GM06990 (cell line): ENCODE data around the gene SLC6A5.

ENCODE experiments used
- DNase-seq: peaks from one replicate; pipeline ENCODE4 v3.0.0-alpha.2; 2011; ENCODE audit not compliant: insufficient read length; ENCODE audit errors: extremely low read depth
- H3K27me3 ChIP-seq: replicated peaks from 2 replicates; pipeline ENCODE4 v1.6.0; 2011; ENCODE audit warnings: low read length; ENCODE audit not compliant: control insufficient read depth, insufficient read depth
- H3K36me3 ChIP-seq: 2 replicates; pipeline ENCODE4 v1.5.1; 2011; ENCODE audit warnings: low read length; ENCODE audit not compliant: control insufficient read depth, insufficient read depth
- H3K4me3 ChIP-seq: replicated peaks from 2 replicates; pipeline ENCODE4 v1.5.1; 2011; ENCODE audit warnings: low read depth, mild to moderate bottlenecking, control low read depth, low read length
- TF ChIP-seq, protein P1 (sequence below): IDR thresholded peaks from 2 replicates; pipeline ENCODE4 v1.5.1; 2011; ENCODE audit warnings: low read length, control low read depth, mild to moderate bottlenecking, inconsistent platforms; ENCODE audit not compliant: insufficient read depth, poor library complexity, severe bottlenecking

The SLC6A5 gene

GRCh38 chr11:20604864-20605601, 5.6 kb downstream of the SLC6A5 start:
- Histone ChIP-seq H3K4me3 (no peak overlapping the region), H3K27me3 (peaks cover 2% of the 10 kb centered on the region), H3K36me3 (no peaks in the 10 kb centered on the region)
- TF ChIP-seq, protein P1, sequence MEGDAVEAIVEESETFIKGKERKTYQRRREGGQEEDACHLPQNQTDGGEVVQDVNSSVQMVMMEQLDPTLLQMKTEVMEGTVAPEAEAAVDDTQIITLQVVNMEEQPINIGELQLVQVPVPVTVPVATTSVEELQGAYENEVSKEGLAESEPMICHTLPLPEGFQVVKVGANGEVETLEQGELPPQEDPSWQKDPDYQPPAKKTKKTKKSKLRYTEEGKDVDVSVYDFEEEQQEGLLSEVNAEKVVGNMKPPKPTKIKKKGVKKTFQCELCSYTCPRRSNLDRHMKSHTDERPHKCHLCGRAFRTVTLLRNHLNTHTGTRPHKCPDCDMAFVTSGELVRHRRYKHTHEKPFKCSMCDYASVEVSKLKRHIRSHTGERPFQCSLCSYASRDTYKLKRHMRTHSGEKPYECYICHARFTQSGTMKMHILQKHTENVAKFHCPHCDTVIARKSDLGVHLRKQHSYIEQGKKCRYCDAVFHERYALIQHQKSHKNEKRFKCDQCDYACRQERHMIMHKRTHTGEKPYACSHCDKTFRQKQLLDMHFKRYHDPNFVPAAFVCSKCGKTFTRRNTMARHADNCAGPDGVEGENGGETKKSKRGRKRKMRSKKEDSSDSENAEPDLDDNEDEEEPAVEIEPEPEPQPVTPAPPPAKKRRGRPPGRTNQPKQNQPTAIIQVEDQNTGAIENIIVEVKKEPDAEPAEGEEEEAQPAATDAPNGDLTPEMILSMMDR = no peak
- no peak for DNase-seq

- Histone ChIP-seq H3K27me3 (peaks cover 2% of the 10 kb centered on the region), H3K36me3 (no peaks in the 10 kb centered on the region), H3K4me3 (no peak overlapping the region)
- TF ChIP-seq, protein P1 = no peak
- DNase-seq = no peak
These were observed 6.2 kb downstream of the SLC6A5 start for GRCh38 chr11:20605602-20606091.

GRCh38 chr11:20608934-20609333, 9.5 kb downstream of the SLC6A5 start:
- TF ChIP-seq, protein P1 = no peak
- DNase-seq = no peak
- no peak overlapping the region for H3K4me3 ChIP-seq
- H3K27me3 ChIP-seq = peaks cover 2% of the 10 kb centered on the region
- H3K36me3 ChIP-seq = no peaks in the 10 kb centered on the region

- no peaks in the 10 kb centered on the region for H3K36me3 ChIP-seq
- H3K4me3 ChIP-seq = peak overlapping the region; percentile 22
- peaks cover 2% of the 10 kb centered on the region for H3K27me3 ChIP-seq
- TF ChIP-seq, protein P1 = peak; percentile 99
- peak; percentile 70 for DNase-seq
These were observed 10.6 kb downstream of the SLC6A5 start for GRCh38 chr11:20609727-20610707.

DNA sequence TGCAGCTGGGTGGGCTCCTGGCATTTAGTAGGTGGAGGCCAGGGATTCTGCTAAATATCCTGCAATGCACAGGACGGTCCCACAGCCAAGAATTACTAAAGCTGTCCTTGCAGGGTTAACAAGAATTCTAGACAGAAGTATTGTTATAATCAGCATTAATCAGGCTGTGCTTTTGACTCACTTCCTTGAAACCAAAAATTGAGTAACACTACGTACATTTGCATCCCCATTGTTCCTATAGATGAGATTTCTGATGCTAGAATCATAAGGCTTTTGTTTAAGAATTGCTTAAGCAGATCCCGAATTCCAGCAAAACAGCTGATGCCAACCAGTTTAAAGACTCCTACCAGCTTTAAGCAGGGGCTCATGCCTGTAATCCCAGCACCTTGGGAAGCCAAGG, 11.4 kb downstream of the SLC6A5 start:
- no peak for DNase-seq
- H3K27me3 ChIP-seq = peaks cover 2% of the 10 kb centered on the region
- TF ChIP-seq, protein P1 = no peak

More for the DNA sequence above, 11.4 kb downstream of the SLC6A5 start:
- Histone ChIP-seq H3K4me3 (no peak overlapping the region), H3K36me3 (no peaks in the 10 kb centered on the region)
